Measurements from ENCODE around the gene KDELR3. TPM values are rescaled to one million over a fixed set of nuclear protein-coding genes. Genes with fewer than 3 reads are reported as not detected.

KDELR3 gene
- 1.2 TPM for total RNA-seq

GRCh38 chr22:38467904-38468442, at the start of gene KDELR3:
Gene KDELR3, plus strand, starts transcription at chr22:38468096. Its CDS starts 138 bp downstream, at chr22:38468234.

GRCh38 chr22:38455076-38455529, 12.8 kb upstream of the KDELR3 start, which contains the start of gene KCNJ4:
Gene KCNJ4, minus strand, starts transcription at chr22:38455199. Its CDS starts 27,067 bp downstream, at chr22:38428132.

GRCh38 chr22:38506118-38506962, 38.4 kb downstream of the KDELR3 start, which contains the start of gene DDX17:
Gene DDX17, minus strand, starts transcription at chr22:38506311.

Other genes starting within 250 kb of the KDELR3 start
- 21.0 TPM for gene TMEM184B, start 195.1 kb upstream of the KDELR3 start, total RNA-seq
- gene CSNK1E, start 150.7 kb upstream of the KDELR3 start, total RNA-seq: 154 TPM
- 6.5 TPM for gene KCNJ4, start 12.9 kb upstream of the KDELR3 start, total RNA-seq
- gene DDX17, start 38.2 kb downstream of the KDELR3 start, total RNA-seq: 510 TPM
- 7.6 TPM for gene DMC1, start 102.1 kb downstream of the KDELR3 start, total RNA-seq
- 9.2 TPM for gene FAM227A, start 188.3 kb downstream of the KDELR3 start, total RNA-seq
- 23.8 TPM for gene CBY1, start 188.5 kb downstream of the KDELR3 start, total RNA-seq
- 44.3 TPM for gene TOMM22, start 213.9 kb downstream of the KDELR3 start, total RNA-seq
- 44.8 TPM for gene JOSD1, start 232.8 kb downstream of the KDELR3 start, total RNA-seq
- gene GTPBP1, start 237.8 kb downstream of the KDELR3 start, total RNA-seq: 36.2 TPM

Measured in diencephalon (tissue), 1 donor.